T-helper 2 cell treated with Interferon-gamma antibody and Interleukin-4, amounts not matched to agents 5 μg/mL and 100 μg/mL, for 36 hours (primary cell): ENCODE results near the gene EEFSEC.

Source experiments
- DNase-seq: peaks from one replicate; pipeline ENCODE4 v3.0.0; 2021; ENCODE audit warnings: low spot score
- H3K27ac Mint-ChIP-seq: one replicate; pipeline ENCODE4 v1.8.0; 2021; ENCODE audit warnings: mild to moderate bottlenecking, mixed read lengths
- H3K27me3 Mint-ChIP-seq: one replicate; pipeline ENCODE4 v1.8.0; 2021; ENCODE audit warnings: low read depth, mixed read lengths
- H3K36me3 Mint-ChIP-seq: one replicate; pipeline ENCODE4 v1.8.0; 2021; ENCODE audit warnings: low read depth, mixed read lengths
- H3K4me1 Mint-ChIP-seq: one replicate; pipeline ENCODE4 v1.8.0; 2021; ENCODE audit warnings: low read depth, mixed read lengths
- H3K4me3 Mint-ChIP-seq: one replicate; pipeline ENCODE4 v1.8.0; 2022; ENCODE audit warnings: mild to moderate bottlenecking, moderate library complexity, mixed read lengths
- H3K9me3 Mint-ChIP-seq: one replicate; pipeline ENCODE4 v1.8.0; 2021; ENCODE audit warnings: mixed read lengths

Gene EEFSEC

DNA sequence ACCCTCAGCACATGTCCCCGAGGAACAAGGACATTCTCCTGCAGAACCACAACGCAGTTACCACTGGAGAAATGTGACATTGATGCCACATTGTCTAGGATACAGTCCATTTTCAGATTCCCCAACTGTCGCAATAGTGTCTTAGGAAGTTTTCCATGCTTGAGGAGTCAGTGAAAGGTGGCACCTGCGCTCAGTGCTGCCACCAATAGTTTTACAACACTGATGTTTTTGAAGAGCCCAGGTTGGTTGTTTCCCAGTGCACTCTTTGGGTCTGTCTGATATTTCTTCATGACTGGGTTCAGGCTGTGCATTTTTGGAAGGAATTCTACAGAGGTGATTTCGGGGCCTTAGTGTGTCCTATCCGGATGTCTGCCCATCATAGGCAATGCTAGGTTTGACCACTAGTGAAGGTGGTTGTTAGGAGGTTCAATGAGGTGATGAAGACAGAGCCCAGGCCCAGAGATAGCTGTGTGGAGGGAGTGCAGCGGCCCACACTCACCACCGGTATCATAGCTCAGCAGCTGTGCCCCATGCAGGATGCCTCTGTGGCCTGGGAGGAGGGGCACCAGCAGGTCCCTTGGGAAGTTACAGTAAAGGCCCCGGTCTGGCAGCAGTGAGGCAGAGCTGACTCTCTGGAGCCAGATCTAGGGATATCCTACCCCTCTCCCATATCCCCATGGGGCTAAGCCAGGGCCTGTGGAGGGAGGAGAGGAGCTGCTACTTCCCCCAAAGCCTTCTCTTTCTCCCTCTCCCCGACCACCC, 216.8 kb downstream of the EEFSEC start:
- DNase-seq = no peak
- no peak overlapping the region for H3K4me3 Mint-ChIP-seq
- no peaks in the 10 kb centered on the region for H3K36me3 Mint-ChIP-seq
- H3K4me1 Mint-ChIP-seq = no peaks in the 10 kb centered on the region
- no peaks in the 10 kb centered on the region for H3K27me3 Mint-ChIP-seq
- no peak overlapping the region for H3K27ac Mint-ChIP-seq
- no peaks in the 10 kb centered on the region for H3K9me3 Mint-ChIP-seq

- H3K36me3 Mint-ChIP-seq = no peaks in the 10 kb centered on the region
- H3K9me3 Mint-ChIP-seq = no peaks in the 10 kb centered on the region
- DNase-seq = no peak
- no peaks in the 10 kb centered on the region for H3K27me3 Mint-ChIP-seq
- no peak overlapping the region for H3K4me3 Mint-ChIP-seq
- H3K27ac Mint-ChIP-seq = no peak overlapping the region
- no peaks in the 10 kb centered on the region for H3K4me1 Mint-ChIP-seq
Measured at GRCh38 chr3:128372281-128372680, 219.0 kb downstream of the EEFSEC start.

DNA sequence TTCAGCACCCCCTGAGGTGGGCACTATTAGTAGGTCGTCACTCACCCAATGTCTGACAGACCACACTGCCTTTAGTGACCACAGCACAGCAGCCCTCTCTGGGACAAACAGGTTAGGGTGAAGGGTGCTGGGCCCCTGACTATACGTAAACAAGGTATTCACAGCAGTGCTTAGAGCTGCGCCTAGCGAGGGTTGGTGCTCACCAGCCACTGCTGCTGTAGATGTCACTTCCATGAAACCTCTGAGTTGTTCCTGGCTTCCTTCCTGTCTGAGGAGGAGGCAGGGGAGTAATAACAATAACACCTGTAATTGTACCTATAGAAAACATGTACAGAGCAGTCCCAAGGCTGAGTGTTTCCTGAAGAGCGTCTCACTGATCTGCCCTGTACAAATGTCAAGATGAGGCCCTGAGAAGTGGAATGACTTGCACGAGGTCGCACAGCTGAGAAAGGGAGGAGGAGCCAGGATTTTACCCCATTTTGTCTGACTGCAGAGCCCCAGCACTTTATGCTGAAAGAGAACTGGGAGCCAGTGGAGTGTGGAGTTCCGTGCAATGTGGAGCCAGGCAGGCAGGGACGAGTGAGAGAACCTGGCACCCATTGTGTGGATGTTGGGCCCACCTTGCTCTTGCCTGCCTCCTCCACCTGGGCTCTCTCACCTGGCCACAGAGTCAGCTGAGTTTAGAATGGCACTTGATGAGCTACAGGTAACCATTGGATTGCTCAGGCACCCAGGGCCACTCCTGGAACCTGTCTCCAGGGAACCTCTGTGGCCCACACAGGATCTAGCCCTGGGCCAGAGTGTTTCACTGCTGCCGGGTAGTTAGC, 219.6 kb downstream of the EEFSEC start:
- Mint-ChIP-seq H3K9me3 (no peaks in the 10 kb centered on the region), H3K4me1 (no peaks in the 10 kb centered on the region), H3K4me3 (no peak overlapping the region), H3K27me3 (no peaks in the 10 kb centered on the region), H3K36me3 (no peaks in the 10 kb centered on the region), H3K27ac (no peak overlapping the region)
- DNase-seq = no peak

DNA sequence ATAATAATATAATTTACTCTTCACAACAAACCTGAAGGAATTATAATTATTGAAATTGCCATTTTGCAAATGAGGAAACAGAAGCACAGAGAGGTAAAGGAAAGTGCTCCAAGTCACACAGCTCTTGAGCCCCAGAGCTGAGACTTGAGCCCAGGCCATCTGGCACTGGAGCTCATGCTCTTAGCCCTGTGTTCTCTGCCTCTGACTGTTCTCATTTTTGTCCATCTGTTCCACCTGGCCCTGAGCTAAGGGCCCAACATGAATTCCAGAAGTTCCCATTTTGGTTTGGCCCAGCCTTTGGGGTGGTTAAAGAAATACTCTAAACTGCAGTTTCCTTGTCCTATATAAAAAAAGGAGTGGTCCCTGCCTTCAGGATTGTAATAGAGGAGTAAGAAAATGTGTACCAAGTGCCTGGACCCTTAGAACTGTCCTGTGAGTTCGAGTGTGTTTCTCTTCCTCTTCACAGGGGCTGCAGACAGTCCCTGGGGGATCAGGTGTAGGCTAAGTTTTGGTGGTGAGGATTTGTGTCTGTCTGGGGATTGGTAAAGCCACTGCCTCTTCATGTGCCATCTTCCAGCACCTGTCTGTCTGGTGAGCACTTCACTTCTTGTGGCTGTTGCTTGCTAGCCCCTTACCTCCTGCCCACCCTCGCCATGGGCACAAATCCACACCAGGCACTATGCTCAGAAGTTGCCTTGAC, 221.6 kb downstream of the EEFSEC start:
- no peak for DNase-seq
- H3K9me3 Mint-ChIP-seq = no peaks in the 10 kb centered on the region
- no peaks in the 10 kb centered on the region for H3K4me1 Mint-ChIP-seq
- no peak overlapping the region for H3K27ac Mint-ChIP-seq
- H3K27me3 Mint-ChIP-seq = no peaks in the 10 kb centered on the region
- no peaks in the 10 kb centered on the region for H3K36me3 Mint-ChIP-seq
- H3K4me3 Mint-ChIP-seq = no peak overlapping the region

GRCh38 chr3:128376516-128376915, 223.2 kb downstream of the EEFSEC start:
- DNase-seq = no peak
- Mint-ChIP-seq H3K27me3 (no peaks in the 10 kb centered on the region), H3K4me1 (no peaks in the 10 kb centered on the region), H3K27ac (no peak overlapping the region), H3K4me3 (no peak overlapping the region), H3K9me3 (no peaks in the 10 kb centered on the region), H3K36me3 (no peaks in the 10 kb centered on the region)

DNA sequence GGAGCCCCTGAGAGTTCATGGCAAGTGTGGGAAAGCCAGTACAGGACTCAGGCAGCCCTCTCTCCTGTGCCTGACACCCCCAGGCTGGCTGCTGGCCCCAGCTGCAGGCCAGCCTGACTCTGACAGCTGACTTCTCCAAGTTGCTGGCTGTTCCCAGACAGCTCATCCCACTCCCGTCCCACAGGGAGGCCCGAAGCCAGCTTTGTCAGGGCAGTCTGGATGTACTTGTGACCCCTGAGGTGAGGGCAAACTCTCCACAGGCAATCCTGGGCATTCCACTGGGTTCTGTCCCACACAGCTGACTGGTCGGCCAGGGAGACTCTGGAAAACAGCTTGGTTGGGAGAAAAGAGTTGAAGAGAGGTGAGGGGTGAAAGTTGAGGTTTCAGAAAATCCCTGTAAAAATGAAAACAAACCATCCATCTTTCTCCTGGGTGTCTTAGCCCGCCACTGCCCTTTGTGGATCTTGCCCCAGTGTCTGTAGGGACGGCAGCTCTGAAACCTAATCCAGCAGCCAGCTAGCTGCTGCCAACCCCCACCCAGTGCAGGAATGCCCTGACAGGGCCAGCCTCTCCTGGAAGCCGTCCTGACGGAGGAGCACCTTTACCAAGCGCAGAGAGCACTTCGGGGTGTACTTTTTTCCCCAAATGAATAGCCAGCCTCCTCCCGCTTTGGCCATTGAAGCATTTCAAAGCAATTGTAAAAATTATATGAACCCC, 225.5 kb downstream of the EEFSEC start:
- H3K4me3 Mint-ChIP-seq = no peak overlapping the region
- no peak for DNase-seq
- no peaks in the 10 kb centered on the region for H3K27me3 Mint-ChIP-seq
- no peaks in the 10 kb centered on the region for H3K9me3 Mint-ChIP-seq
- H3K36me3 Mint-ChIP-seq = no peaks in the 10 kb centered on the region
- H3K27ac Mint-ChIP-seq = no peak overlapping the region
- no peaks in the 10 kb centered on the region for H3K4me1 Mint-ChIP-seq

DNA sequence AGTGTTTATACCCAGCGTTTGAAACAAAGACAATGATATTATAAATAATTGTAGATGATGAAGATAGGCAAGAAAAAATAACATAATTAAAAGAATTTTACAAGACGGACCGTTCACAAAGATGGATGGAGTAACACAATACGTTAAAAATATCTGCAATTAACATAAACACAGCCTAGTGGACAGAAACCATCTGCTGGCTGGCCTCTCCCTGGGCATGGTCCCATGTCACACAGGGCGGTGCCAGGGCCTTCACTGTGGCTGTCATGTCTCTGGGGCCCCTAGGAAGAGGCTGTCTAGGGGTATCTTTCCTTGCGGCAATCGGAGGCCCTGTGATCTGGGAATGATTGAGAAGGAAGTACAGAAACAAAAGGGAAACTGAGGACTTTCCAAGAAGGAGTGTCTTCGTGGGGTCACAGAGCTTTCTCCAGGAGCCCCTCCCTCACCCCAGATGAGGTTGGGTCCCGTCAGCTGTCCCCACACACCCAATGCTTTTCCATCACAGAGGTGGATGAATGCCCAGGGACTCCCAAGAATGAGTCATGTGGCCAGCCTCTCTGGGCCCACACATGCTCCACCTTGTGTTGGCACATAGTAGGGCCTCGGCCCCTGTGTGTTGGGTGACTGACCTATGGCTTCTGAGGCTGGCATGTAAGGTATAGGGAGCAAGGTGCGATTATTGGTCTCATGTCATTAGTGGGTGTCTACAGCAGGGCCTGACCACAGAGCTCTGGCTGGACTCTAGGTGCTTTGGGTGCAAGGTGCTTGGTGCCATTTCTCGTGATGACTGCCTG, 226.3 kb downstream of the EEFSEC start:
- no peak for DNase-seq
- Mint-ChIP-seq H3K36me3 (no peaks in the 10 kb centered on the region), H3K27ac (no peak overlapping the region), H3K4me1 (no peaks in the 10 kb centered on the region), H3K4me3 (no peak overlapping the region), H3K9me3 (no peaks in the 10 kb centered on the region), H3K27me3 (no peaks in the 10 kb centered on the region)

GRCh38 chr3:128380295-128380694, 227.0 kb downstream of the EEFSEC start:
- Mint-ChIP-seq H3K27ac (no peak overlapping the region), H3K9me3 (no peaks in the 10 kb centered on the region), H3K27me3 (no peaks in the 10 kb centered on the region), H3K4me3 (no peak overlapping the region), H3K36me3 (no peaks in the 10 kb centered on the region), H3K4me1 (no peaks in the 10 kb centered on the region)
- DNase-seq = no peak

GRCh38 chr3:128380719-128381118, 227.4 kb downstream of the EEFSEC start:
- DNase-seq = no peak
- Mint-ChIP-seq H3K4me1 (no peaks in the 10 kb centered on the region), H3K27ac (no peak overlapping the region), H3K36me3 (no peaks in the 10 kb centered on the region), H3K27me3 (no peaks in the 10 kb centered on the region), H3K4me3 (no peak overlapping the region), H3K9me3 (no peaks in the 10 kb centered on the region)

DNA sequence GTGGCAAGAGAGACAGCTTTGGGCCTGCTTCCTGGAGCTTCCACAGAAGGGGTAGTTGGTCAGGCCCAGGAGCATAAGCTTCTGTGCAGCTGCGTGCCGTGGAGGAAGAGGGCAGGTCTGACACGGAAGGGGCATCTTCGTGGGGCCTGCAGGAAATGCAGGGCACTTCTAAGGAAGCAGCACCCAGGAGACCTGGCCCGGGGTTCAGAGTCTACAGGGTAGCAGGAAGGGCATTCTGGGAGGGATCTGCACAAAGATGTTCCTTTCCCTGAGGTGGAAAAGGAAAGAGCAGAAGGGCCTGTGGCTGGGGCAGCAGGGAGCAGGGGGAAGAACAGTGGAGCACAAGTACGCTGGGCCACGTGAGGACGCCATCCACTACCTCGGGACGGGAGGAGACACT, 228.3 kb downstream of the EEFSEC start:
- no peaks in the 10 kb centered on the region for H3K36me3 Mint-ChIP-seq
- H3K9me3 Mint-ChIP-seq = no peaks in the 10 kb centered on the region
- no peak for DNase-seq
- H3K4me1 Mint-ChIP-seq = no peaks in the 10 kb centered on the region
- H3K27me3 Mint-ChIP-seq = no peaks in the 10 kb centered on the region
- H3K4me3 Mint-ChIP-seq = no peak overlapping the region
- no peak overlapping the region for H3K27ac Mint-ChIP-seq

DNA sequence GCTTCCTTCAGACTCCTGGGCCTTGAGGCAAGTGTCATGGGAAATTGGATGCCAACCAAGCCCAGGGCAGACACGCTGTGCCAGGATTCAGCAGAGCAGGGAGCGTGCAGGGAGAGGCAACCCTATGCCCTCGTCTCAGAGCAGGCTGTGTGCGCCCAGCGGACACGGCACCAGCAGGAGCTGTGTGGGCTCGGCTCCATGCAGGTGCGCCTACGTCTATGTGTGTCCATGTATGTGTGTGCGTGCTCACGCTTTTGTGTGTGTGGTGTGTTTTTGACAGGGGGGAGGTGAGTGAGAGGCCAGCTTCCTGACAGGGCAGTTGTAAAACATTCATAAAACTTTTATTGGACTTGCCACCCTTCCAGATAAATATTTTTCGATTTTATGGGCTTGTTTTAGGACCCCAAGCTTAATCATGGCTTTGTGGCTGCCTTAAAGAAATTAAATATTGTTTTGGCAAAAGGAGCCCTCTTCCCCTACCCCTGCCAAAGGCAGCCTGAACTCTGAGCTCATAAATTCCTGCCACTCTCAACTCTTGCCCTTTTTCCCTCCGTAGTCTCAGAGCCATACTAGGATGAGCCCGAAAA, 229.0 kb downstream of the EEFSEC start:
- H3K4me1 Mint-ChIP-seq = no peaks in the 10 kb centered on the region
- no peak for DNase-seq
- H3K27me3 Mint-ChIP-seq = no peaks in the 10 kb centered on the region
- H3K36me3 Mint-ChIP-seq = no peaks in the 10 kb centered on the region
- H3K4me3 Mint-ChIP-seq = no peak overlapping the region
- H3K27ac Mint-ChIP-seq = no peak overlapping the region
- no peaks in the 10 kb centered on the region for H3K9me3 Mint-ChIP-seq

DNA sequence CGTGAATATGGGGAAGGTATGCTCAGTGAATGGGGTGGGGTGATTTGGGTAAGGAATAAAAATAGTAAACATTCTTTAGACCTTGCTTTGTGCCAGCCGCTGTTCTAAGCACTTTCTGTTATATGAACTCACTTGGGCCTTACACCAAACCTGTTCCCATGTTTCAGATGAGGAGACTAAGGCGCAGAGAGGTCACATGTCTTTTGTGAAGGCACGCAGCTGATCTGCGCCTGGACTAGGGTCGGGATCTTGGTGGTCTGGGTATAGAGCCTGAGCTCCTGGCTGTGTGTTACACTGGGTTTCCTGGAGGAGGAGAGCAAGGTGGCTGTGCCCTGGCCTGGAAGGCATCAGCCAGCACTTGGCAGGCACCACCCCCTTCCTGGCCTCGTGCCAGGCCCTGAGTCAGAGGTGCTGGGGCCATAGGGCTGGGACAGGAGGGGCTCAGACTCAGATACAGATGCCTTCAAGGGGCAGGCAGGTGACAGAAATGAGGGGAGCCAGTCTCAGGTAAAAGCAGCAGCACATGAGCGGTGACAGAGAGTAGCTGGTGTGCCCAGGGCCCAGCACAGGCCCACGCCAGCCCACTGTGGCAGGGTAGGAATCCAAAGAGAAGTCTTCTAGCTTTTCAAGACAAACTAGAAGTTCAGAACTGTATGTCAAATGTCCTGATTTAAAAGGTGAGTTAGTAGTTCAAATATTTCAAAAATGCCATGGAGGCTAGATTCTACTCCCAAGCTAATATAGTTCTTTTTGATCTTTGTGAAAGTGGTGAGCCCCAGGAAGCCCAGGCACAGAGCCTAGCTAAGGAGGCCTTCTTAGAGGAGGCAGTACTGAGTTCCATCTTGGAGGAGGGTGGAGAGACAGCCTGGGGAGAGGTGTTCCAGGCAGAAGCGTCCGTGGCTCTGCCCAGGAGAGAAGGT, 230.3 kb downstream of the EEFSEC start:
- no peaks in the 10 kb centered on the region for H3K9me3 Mint-ChIP-seq
- H3K27ac Mint-ChIP-seq = no peak overlapping the region
- no peaks in the 10 kb centered on the region for H3K27me3 Mint-ChIP-seq
- H3K36me3 Mint-ChIP-seq = no peaks in the 10 kb centered on the region
- H3K4me1 Mint-ChIP-seq = no peaks in the 10 kb centered on the region
- DNase-seq = no peak
- H3K4me3 Mint-ChIP-seq = no peak overlapping the region
